NCI-H2196 (cell line): ENCODE data around the gene MROH9.

Experiments
- DNase-seq: peaks from one replicate; lab custom pipeline; 2025; ENCODE audit not compliant: unreplicated experiment; lab: John Stamatoyannopoulos, UW

MROH9 gene

DNA sequence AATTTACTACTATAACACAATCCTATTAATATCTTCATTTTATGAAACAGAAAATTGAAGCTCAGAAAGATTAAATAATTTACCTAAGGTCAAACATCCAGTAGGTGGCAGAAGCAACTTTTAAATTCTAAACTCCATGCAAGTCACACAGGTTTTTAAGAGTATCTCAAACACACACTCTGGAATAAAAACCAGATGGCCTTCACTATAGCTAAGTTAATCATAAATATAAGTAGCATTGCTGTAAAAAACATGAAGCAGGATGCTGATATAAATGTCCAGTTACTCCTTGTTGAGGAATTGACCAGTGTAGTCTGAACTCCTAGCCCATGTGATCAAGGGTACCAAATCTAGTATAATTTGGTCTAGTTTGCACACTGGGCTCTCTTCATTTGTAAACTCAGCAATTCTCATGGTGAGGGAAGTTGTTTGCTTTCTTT lies 146.0 kb downstream of the MROH9 start:
- peak; percentile 16 for DNase-seq

GRCh38 chr1:171081763-171082201 lies 146.4 kb downstream of the MROH9 start:
- no peak for DNase-seq

DNA sequence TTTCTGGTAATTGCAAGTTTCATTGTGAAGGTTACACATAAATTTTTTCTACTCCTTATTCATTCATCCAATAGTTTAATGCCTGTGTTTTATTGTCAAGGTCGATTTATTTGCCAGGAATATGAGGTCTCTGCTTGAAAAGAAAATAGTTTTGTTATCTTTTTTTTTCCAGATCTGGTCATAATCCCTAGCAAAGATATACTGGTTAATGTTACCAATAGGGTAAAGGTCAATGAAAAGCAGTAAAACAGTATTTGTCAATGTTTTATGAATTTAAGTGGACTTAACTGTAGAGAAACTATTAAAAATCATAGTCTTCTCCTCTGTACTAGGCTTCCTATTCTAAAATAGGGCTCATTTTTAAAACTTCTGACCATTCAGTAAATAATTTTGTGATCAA lies 147.3 kb downstream of the MROH9 start:
- DNase-seq = no peak

DNA sequence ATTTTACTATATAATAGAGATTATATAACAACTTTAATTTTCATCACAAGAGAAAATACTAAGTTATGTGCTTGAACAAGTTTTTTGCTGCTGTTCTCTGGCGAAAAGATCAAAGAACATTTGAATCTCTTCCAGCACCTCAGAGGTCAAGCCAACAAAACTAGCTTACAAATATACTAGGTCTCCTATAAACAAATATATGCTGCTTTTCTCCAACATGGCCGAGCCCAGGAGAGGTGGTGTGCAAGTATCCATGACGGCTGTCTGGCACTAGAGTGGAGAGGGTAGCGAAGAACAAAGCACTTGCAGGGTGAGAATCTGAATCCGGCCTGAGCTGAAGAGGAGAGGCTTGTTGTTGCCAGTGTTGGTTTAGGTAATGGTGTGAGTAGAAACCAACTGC lies 147.9 kb downstream of the MROH9 start:
- DNase-seq = no peak

GRCh38 chr1:171084091-171084490 lies 148.8 kb downstream of the MROH9 start:
- DNase-seq = no peak

- DNase-seq = no peak
Observed at GRCh38 chr1:171084870-171085269, 149.5 kb downstream of the MROH9 start.

DNA sequence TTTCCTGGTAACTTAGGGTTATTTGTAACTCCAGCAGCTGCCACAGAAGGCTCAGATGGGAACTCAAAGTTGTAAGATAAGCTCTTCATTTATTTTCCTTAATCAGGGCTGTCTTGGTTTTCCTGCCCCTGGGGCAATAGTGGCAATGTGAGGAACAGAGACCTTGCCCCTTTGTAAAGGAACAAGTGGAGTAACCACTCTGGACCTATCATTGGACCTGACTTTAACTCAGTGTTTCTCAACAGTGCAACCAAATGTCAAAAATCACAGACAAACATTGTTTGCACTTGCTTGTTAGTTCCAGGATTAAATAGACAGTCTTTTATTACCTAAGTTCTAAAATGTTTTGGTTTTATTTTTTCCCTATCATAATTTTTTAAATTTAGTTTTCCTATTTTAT lies 152.6 kb downstream of the MROH9 start:
- DNase-seq = no peak

DNA sequence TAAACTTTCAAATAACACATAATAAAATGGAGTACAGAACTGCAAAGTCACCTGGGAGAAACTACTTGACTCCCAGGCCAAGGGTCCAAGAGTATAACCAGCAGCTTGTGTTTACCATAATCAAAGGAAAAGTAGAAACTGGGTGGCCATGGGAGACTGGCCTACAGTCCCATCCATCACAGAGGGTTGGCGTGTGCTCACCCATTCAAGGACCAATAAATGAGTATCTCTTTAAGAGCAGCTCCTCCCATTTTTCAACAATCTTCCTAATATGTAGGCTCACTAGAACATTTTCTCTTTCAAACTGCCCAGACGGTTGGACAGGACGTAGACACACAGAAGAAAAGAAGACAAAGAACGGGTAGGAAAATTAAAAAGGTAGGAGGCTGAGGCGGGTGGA lies 155.3 kb downstream of the MROH9 start, which contains the start of gene FMO3:
FMO3 (plus strand) TSS at position 302 of the 400 bp plus-strand sequence. CDS start 1,754 bp downstream, outside the sequence.
- no peak for DNase-seq

- no peak for DNase-seq
Observed at GRCh38 chr1:171103862-171104261, 168.5 kb downstream of the MROH9 start.

DNA sequence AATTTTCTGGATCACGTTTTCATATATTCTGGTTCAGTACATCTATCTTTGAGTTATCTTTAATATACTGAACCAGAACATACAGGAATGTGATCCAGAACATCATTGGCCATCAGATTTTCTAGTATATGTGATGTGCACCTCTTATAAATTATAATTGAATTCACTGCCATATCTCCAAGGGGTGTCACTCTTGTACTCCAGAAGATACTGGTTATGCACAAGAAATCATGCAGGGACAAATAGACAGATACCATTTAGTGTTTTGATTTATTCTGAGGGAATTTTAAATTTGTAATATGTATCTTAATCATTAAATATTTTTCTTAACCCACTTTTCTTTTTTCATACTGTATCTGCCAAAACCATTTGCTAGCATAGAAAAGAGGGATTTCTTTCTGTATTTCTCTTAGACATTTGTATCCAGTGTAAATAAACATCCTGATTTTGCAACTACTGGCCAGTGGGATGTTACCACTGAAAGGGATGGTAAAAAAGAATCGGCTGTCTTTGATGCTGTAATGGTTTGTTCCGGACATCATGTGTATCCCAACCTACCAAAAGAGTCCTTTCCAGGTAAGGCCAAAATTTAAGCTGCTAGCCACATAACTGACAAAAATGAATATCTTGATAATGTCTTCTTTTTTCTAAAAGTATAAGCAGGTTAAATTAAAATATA lies 172.1 kb downstream of the MROH9 start:
- DNase-seq = no peak

DNA sequence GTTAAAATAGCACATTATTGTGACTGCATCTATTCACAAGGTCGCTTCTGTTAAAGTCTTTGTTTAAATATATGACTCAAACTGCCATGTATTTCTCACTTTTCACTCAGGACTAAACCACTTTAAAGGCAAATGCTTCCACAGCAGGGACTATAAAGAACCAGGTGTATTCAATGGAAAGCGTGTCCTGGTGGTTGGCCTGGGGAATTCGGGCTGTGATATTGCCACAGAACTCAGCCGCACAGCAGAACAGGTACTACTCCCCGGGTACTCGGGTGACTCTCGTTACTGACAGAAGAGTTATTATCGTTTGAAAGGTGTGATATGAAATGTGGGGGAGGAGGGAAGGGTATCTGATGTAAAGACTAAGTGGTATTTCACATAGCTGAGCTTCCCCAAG lies 172.6 kb downstream of the MROH9 start:
- DNase-seq = no peak

- no peak for DNase-seq
Observed at GRCh38 chr1:171109966-171110365, 174.6 kb downstream of the MROH9 start.

GRCh38 chr1:171110621-171111326 lies 175.4 kb downstream of the MROH9 start:
- no peak for DNase-seq

DNA sequence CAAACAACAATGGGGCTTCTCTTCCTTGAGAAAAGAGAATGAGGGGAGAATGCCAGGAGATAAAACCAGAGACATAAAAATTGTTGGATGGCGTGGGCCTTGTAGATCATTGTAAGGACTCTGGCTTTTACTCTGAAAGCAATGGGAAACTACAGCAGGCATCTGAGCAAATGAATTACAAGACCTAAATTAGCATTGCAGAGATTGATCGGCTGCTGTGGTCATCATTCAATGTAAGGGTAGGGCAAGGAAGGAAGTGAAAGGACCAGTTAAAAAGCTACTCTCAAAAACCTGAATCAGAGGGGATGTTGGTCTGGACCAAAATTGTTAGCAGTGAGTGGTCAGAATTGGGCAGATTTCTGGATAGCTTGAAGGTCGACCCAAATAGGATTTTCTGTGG lies 176.8 kb downstream of the MROH9 start:
- DNase-seq = no peak

GRCh38 chr1:171113382-171113781 lies 178.0 kb downstream of the MROH9 start:
- DNase-seq = no peak
